CD4-positive, alpha-beta T cell treated with Interferon gamma for 1 hour (primary cell): ENCODE data around the gene NR4A1.
A peak's percentile ranks its signal among the peaks of the same experiment; 100 is the strongest.

Source experiments
- DNase-seq: peaks from one replicate; pipeline ENCODE4 v3.0.0-alpha.2; 2020

NR4A1 gene

GRCh38 chr12:52060498-52061177 is 9.4 kb downstream of the NR4A1 start:
- DNase-seq = no peak

- DNase-seq = no peak
Observed at GRCh38 chr12:52061470-52062166, 10.4 kb downstream of the NR4A1 start.

GRCh38 chr12:52062167-52063081 is 11.2 kb downstream of the NR4A1 start:
- DNase-seq = no peak

GRCh38 chr12:52063082-52063924 is 12.1 kb downstream of the NR4A1 start:
- DNase-seq = no peak

- no peak for DNase-seq
Observed at GRCh38 chr12:52063981-52064649, 12.9 kb downstream of the NR4A1 start.

- DNase-seq = no peak
Observed at GRCh38 chr12:52066346-52067080, 15.3 kb downstream of the NR4A1 start.

- DNase-seq = no peak
Observed at GRCh38 chr12:52067081-52067374, 15.8 kb downstream of the NR4A1 start.

- DNase-seq = peak; percentile 89
Observed at GRCh38 chr12:52069327-52070184, 18.3 kb downstream of the NR4A1 start, which contains the start of gene ATG101. TSS of gene ATG101 (plus strand) at chr12:52069978. CDS start at chr12:52073651, 3,673 bp downstream.

- no peak for DNase-seq
Observed at GRCh38 chr12:52070185-52070925, 19.1 kb downstream of the NR4A1 start.

GRCh38 chr12:52073531-52074381 is 22.5 kb downstream of the NR4A1 start:
- DNase-seq = no peak

GRCh38 chr12:52074971-52075724 is 23.9 kb downstream of the NR4A1 start:
- DNase-seq = no peak

- no peak for DNase-seq
Observed at GRCh38 chr12:52076811-52077210, 25.6 kb downstream of the NR4A1 start.

- no peak for DNase-seq
Observed at GRCh38 chr12:52078276-52078675, 27.0 kb downstream of the NR4A1 start.

GRCh38 chr12:52079576-52080402 is 28.5 kb downstream of the NR4A1 start, which contains the start of gene SMIM41:
TSS of gene SMIM41 (plus strand) at chr12:52079704. CDS start at chr12:52079780, 76 bp downstream.
- no peak for DNase-seq

- DNase-seq = no peak
Observed at GRCh38 chr12:52080403-52081251, 29.4 kb downstream of the NR4A1 start.

GRCh38 chr12:52081263-52081733 is 30.1 kb downstream of the NR4A1 start:
- peak; percentile 74 for DNase-seq
